NCI-H146 treated with DMSO at 0.1 percent for 48 hours (cell line): ENCODE results near the gene MMP19.
"Not testable (repeated sequence)": the region's sequence is repeated elsewhere in the genome, so short reads cannot be mapped to it uniquely, and the experiment has no call there.

Source experiments
- DNase-seq: peaks from one replicate; lab custom pipeline; 2025; ENCODE audit not compliant: unreplicated experiment; lab: John Stamatoyannopoulos, UW

Gene MMP19

DNA sequence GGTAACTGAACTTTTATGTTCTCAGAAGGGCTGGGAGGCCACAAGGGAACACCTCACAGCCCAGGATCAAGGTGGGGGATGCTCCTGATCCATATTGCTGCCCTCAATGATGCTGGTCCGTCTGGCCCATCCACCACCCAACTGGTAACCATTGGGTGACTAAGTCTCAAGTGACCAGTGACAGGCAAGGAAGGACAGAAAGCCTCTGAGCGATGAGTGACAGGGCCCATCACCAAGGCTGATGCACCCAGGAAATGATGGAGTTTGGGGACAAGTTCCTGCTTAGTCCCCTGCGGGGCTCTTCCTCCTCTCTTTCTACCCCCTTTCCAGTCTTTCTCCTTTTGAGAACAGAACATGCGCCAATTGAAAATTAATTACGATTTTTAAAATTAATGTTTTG, 2.6 kb upstream of the MMP19 start:
- no peak for DNase-seq

GRCh38 chr12:55844961-55845360, 2.2 kb upstream of the MMP19 start:
- DNase-seq: no peak

DNA sequence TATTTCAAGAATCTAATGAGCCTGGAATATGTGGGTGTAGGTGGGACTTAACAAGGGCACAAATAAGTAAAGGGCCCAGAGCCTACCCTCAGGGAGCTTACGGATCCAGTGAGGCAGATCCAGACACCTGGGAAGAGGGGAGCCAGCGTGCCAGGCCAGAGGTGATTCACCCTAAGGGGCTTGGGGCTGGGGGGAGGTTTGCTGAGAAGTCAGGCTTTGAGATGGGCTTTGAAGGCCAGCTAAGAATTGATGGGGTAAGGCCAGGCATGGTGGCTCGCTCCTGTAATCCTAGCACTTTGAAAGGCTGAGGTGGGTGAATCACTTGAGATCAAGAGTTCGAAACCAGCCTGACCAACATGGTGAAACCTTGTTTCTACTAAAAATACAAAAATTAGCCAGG, 695 bp upstream of the MMP19 start:
- DNase-seq: no peak

DNA sequence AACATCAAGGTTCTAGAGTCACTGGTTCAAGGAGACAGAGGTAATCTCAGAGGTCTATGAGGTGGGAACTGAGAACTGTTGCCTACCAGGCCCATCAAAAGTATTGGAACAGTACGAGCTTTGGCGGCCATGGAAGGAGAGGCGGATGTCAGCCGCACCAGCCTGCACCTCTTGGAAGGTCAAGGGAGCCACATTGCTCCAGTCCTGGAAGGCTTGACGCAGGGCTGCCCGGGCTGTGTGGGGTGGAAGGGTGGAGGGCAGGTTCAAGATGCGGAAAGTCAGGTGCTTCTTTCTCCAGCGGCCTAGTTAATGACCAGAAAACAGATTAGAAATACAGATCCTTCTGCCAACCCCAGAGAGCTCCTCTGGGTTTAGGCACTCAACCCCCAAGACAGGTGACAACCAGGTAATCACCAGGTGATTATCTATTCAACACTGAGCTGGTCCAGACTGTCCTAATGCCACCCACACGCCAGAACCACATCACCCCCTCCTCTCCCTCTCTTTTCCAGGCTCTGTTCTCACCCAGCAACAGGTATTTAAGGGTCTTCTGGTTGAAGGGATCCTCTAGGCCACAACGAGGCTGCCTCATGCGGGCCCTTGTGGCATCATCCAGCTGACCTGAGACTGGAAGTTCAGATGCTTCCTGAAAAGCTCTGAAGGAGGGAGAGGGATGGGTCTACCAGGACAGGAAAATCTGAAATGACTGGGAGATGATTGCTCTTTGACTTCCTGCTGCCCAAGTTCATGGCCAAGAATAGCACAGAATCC, 2.0 kb downstream of the MMP19 start:
- no peak for DNase-seq

DNA sequence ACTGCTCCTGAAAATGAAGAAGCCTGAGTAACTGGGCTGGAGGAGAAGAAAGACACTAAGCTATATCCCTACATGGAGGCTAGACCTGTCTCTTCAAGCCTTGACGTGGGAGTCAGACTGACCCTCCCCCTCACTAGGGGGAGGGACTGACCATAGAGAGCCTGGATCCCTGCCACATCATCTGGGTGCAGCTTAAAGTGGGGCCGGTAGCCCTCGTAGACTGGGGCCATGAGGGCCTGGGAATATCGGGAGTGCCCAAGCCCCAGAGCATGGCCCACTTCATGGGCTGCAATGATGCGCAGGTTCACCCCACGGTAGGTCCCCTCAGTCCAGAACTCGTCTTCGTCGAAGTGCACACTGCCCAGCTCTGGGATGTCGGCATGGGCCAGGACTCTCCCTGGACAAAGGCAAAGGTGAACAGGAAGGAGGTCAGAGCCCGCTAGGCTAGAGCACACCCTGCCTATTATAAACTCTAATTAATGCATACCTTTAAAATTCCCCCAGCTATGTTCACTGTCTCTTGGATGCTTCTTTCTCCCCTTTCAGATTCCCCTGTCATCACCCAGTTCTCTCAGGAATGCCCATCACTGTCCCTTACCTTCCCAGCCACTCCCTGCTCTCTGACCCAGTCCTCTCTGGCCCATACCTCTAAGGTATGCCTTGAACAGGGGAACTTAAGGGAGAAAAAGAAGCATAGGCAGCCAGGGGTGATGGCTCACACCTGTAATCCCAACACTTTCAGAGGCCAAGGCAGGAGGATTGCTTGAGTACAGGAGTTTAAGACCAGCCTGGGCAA, 3.2 kb downstream of the MMP19 start:
- DNase-seq: no peak

- DNase-seq: no peak
Observed at GRCh38 chr12:55838361-55838760, 4.4 kb downstream of the MMP19 start.

GRCh38 chr12:55834400-55834799, 8.3 kb downstream of the MMP19 start:
- DNase-seq: not testable (repeated sequence)

- no peak for DNase-seq
Observed at GRCh38 chr12:55833056-55833455, 9.7 kb downstream of the MMP19 start.

- DNase-seq: no peak
Observed at GRCh38 chr12:55831447-55831815, 11.3 kb downstream of the MMP19 start.

- peak; percentile 50 for DNase-seq
Observed at GRCh38 chr12:55830601-55831446, 11.9 kb downstream of the MMP19 start.

- peak; percentile 41 for DNase-seq
Observed at GRCh38 chr12:55829967-55830600, 12.7 kb downstream of the MMP19 start.

- DNase-seq: no peak
Observed at GRCh38 chr12:55828357-55828756, 14.4 kb downstream of the MMP19 start.

- DNase-seq: no peak
Observed at GRCh38 chr12:55827806-55828205, 14.9 kb downstream of the MMP19 start.

GRCh38 chr12:55824726-55825125, 18.0 kb downstream of the MMP19 start:
- no peak for DNase-seq

- DNase-seq: no peak
Observed at GRCh38 chr12:55823419-55823818, 19.3 kb downstream of the MMP19 start.

DNA sequence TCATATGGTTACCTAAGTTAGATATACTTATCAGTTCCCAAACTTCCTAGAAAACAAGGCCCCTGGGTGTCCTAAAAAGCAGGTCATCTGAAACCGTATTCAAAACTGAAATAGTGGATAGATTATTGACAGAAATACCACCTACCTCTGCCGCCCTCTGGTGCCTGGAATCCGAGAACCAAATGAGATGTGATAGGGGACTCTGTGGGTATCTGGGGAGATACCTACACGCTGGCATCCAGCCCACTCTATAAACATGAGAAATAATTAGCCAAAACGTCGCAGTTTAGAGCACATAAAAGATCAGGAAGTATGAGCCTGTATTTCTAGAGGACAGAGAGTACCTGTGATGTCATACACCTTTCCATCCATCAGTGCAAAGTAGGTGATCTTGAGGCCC, 20.5 kb downstream of the MMP19 start:
- DNase-seq: no peak

DNA sequence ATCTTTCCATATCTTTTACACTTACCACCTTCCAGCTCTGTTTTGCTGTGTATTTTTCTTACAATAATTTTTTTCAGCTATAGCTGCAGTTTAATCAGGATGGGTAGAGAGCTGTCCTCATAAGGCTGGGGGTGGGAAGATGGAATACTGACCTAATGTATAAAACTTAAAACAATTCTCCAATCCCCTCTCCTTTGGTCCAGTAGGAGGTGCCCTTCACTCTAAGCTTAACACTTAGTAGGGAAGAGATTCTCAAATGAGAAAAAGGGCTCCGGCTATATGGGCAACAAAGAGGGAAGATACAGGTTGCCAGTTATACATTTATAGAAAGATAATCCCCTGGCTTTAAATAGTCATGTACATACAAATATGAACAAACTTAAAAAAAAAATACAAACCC, 22.1 kb downstream of the MMP19 start:
- DNase-seq: no peak

GRCh38 chr12:55818886-55819285, 23.9 kb downstream of the MMP19 start:
- DNase-seq: no peak

- no peak for DNase-seq
Observed at GRCh38 chr12:55818140-55818728, 24.5 kb downstream of the MMP19 start.

- DNase-seq: peak; percentile 100
Observed at GRCh38 chr12:55817345-55818139, 25.2 kb downstream of the MMP19 start, which contains the start of the genes ORMDL2 and SARNP. Gene ORMDL2 (plus strand): TSS chr12:55818041. CDS start chr12:55819000, 959 bp downstream. Gene SARNP (minus strand): TSS chr12:55817724. CDS start chr12:55817701, 23 bp downstream.
